HepG2 (cell line): ENCODE results near the gene NOSIP. TPM values are rescaled to one million over a fixed set of nuclear protein-coding genes. Genes with fewer than 3 reads are reported as not detected.

Experiments
- ATAD3A ChIP-seq: sonication (generic); formaldehyde crosslinking; IDR thresholded peaks from 2 replicates; pipeline ENCODE4 v1.4.0; 2020; ENCODE audit warnings: missing genetic modification reagents
- CHD2 ChIP-seq: IDR thresholded peaks from 2 replicates; pipeline ENCODE4 v1.6.1; 2011; ENCODE audit warnings: low read depth, low read length, improper control_type of control experiment
- JUNB ChIP-seq: sonication (generic); formaldehyde crosslinking; IDR thresholded peaks from 2 replicates; pipeline ENCODE4 v1.8.0; 2022; ENCODE audit warnings: missing genetic modification reagents, mild to moderate bottlenecking, borderline replicate concordance
- MZF1 ChIP-seq: sonication (generic); formaldehyde crosslinking; IDR thresholded peaks from 2 replicates; pipeline ENCODE4 v1.8.1; 2023; ENCODE audit warnings: mild to moderate bottlenecking, missing genetic modification reagents, borderline replicate concordance
- SOX5 ChIP-seq: IDR thresholded peaks from 2 replicates; pipeline ENCODE4 v1.6.1; 2016; ENCODE audit warnings: borderline replicate concordance
- THAP11 ChIP-seq: IDR thresholded peaks from 2 replicates; pipeline ENCODE4 v1.6.1; 2016; ENCODE audit warnings: missing biosample characterization, missing genetic modification reagents
- ZFYVE20 ChIP-seq: sonication (generic); formaldehyde crosslinking; IDR thresholded peaks from 2 replicates; pipeline ENCODE4 v1.8.0; 2023; ENCODE audit warnings: low read depth, mild to moderate bottlenecking, moderate library complexity, missing genetic modification reagents, borderline replicate concordance
- ZNF124 ChIP-seq: sonication (generic); formaldehyde crosslinking; IDR thresholded peaks from 2 replicates; pipeline ENCODE4 v1.4.0; 2020; ENCODE audit warnings: missing genetic modification reagents
- ZNF251 ChIP-seq: sonication (generic); formaldehyde crosslinking; IDR thresholded peaks from 2 replicates; pipeline ENCODE4 v1.9.0; 2021; ENCODE audit warnings: mild to moderate bottlenecking, missing genetic modification reagents
- ZNF556 ChIP-seq: sonication (generic); formaldehyde crosslinking; IDR thresholded peaks from 2 replicates; pipeline ENCODE4 v1.4.0; 2020; ENCODE audit warnings: mild to moderate bottlenecking, missing genetic modification reagents, borderline replicate concordance
- ZZZ3 ChIP-seq: sonication (generic); formaldehyde crosslinking; IDR thresholded peaks from 2 replicates; pipeline ENCODE4 v1.4.0; 2020; ENCODE audit warnings: missing genetic modification reagents, mild to moderate bottlenecking, borderline replicate concordance
- polyA plus RNA-seq, 8 experiments: library from polyadenylated mRNA; depleted of rRNA in 3 of 8; stranded (reverse) in 7 of 8; unstranded in 1 of 8; fragments of >200 nt; fragmentation: Illumina TruSeq in 4 of 8; extraction: Trizol in 4 of 8; gene quantifications; 2 replicates each; pipeline versions ENCODE4 v1.2.1 to v1.2.3, GENCODE V29; 2011 to 2016; ENCODE audit warnings: low read depth in 4 of 8, missing spikeins in 1 of 8, mixed read lengths in 1 of 8; ENCODE audit not compliant: insufficient read depth in 1 of 8
- total RNA-seq, 5 experiments: library from RNA; depleted of rRNA; stranded (reverse); fragments of >200 nt; fragmentation: Illumina TruSeq; extraction: Trizol; gene quantifications; 2 replicates each; pipeline ENCODE4 v1.2.3, GENCODE V29; 2016; ENCODE audit warnings: low read depth in 1 of 5
- TF ChIP-seq, protein P1 (sequence below): IDR thresholded peaks from 2 replicates; pipeline ENCODE4 v1.6.1; 2012; ENCODE audit warnings: low read depth, low read length, improper control_type of control experiment
- TF ChIP-seq, protein P2 (sequence below): sonication (generic); formaldehyde crosslinking; IDR thresholded peaks from 2 replicates; pipeline ENCODE4 v1.4.0; 2020; ENCODE audit warnings: mild to moderate bottlenecking, missing genetic modification reagents
- TF ChIP-seq, protein P3 (sequence below): sonication (generic); formaldehyde crosslinking; IDR thresholded peaks from 2 replicates; pipeline ENCODE4 v1.8.1; 2023; ENCODE audit warnings: mild to moderate bottlenecking, moderate library complexity, missing genetic modification reagents
- TF ChIP-seq, protein P4 (sequence below): sonication (generic); formaldehyde crosslinking; IDR thresholded peaks from 2 replicates; pipeline ENCODE4 v1.8.0; 2022; ENCODE audit warnings: mild to moderate bottlenecking, missing genetic modification reagents, moderate library complexity
- TF ChIP-seq, protein P5 (sequence below): sonication (generic); formaldehyde crosslinking; IDR thresholded peaks from 2 replicates; pipeline ENCODE4 v1.8.0; 2022; ENCODE audit warnings: missing genetic modification reagents, mild to moderate bottlenecking, inconsistent platforms, borderline replicate concordance
- TF ChIP-seq, protein P6 (sequence below): fragments of 450-650 bp; IDR thresholded peaks from 2 replicates; pipeline ENCODE4 v1.6.1; 2017; ENCODE audit warnings: mild to moderate bottlenecking

The NOSIP gene
- total and polyA plus RNA-seq, 2 of the 13 experiments (the other 11 are each of a cell fraction or from before 2014, with no cell fraction given) = 54.3 to 78.0 TPM

DNA sequence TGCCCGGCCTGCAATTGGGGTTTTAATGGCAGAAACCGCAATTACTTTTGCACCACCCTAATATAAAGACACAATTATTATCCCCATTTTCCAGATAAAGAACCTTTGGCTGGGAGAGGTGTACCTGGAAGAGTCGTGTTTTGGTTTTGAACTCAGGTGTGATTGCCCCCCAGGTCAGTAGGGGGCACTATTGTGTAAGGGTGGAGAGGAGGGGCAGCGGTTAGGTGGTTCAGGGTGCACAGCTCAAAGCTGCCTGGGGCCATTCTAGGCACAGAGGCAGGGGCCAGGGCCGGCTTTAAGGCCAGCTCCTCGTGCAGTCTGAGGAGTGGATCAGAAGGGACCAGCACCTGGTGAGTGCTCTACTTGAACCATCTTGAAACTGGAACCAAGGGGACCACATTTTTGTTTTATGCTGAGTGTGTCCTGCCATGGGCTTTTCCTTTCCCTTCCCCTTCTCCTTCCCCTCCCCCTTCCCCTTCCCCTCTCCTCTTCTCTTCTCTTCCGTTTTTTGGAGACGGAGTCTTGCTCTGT is 73.7 kb downstream of the NOSIP start (continued):
- TF ChIP-seq, protein P1, sequence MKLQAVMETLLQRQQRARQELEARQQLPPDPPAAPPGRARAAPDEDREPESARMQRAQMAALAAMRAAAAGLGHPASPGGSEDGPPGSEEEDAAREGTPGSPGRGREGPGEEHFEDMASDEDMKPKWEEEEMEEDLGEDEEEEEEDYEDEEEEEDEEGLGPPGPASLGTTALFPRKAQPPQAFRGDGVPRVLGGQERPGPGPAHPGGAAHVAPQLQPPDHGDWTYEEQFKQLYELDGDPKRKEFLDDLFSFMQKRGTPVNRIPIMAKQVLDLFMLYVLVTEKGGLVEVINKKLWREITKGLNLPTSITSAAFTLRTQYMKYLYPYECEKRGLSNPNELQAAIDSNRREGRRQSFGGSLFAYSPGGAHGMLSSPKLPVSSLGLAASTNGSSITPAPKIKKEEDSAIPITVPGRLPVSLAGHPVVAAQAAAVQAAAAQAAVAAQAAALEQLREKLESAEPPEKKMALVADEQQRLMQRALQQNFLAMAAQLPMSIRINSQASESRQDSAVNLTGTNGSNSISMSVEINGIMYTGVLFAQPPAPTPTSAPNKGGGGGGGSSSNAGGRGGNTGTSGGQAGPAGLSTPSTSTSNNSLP = no peak
- TF ChIP-seq ATAD3A (CRISPR knock-in tag) = no peak
- TF ChIP-seq, protein P2, sequence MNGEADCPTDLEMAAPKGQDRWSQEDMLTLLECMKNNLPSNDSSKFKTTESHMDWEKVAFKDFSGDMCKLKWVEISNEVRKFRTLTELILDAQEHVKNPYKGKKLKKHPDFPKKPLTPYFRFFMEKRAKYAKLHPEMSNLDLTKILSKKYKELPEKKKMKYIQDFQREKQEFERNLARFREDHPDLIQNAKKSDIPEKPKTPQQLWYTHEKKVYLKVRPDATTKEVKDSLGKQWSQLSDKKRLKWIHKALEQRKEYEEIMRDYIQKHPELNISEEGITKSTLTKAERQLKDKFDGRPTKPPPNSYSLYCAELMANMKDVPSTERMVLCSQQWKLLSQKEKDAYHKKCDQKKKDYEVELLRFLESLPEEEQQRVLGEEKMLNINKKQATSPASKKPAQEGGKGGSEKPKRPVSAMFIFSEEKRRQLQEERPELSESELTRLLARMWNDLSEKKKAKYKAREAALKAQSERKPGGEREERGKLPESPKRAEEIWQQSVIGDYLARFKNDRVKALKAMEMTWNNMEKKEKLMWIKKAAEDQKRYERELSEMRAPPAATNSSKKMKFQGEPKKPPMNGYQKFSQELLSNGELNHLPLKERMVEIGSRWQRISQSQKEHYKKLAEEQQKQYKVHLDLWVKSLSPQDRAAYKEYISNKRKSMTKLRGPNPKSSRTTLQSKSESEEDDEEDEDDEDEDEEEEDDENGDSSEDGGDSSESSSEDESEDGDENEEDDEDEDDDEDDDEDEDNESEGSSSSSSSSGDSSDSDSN (CRISPR knock-in tag) = no peak
- TF ChIP-seq JUNB = no peak
- TF ChIP-seq CHD2 = no peak
- TF ChIP-seq, protein P3, sequence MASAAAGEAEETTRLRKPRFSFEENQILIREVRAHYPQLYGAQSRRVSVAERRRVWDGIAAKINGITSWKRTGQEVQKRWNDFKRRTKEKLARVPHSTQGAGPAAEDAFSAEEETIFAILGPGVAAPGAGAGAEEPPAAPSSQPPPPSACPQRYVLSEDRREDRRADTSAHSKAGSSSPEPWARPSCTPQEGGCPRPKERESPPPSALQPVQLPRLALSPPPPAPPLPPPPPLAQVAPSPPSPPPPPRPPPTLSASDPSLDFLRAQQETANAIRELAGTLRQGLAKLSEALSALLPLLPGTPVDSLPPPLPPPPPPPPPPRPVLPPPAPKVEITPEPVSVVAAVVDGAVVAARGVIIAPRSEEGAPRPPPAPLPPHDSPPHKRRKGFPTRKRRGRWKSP = no peak
- no peak for TF ChIP-seq ZNF251 (CRISPR knock-in tag)
- no peak for TF ChIP-seq SOX5 (CRISPR knock-in tag)
- TF ChIP-seq ZNF124 (CRISPR knock-in tag) = no peak
- TF ChIP-seq THAP11 (CRISPR knock-in tag) = peak; percentile 37; the same call in 1 of the 2 replicates
- no peak for TF ChIP-seq ZNF556 (CRISPR knock-in tag)
- TF ChIP-seq, protein P4, sequence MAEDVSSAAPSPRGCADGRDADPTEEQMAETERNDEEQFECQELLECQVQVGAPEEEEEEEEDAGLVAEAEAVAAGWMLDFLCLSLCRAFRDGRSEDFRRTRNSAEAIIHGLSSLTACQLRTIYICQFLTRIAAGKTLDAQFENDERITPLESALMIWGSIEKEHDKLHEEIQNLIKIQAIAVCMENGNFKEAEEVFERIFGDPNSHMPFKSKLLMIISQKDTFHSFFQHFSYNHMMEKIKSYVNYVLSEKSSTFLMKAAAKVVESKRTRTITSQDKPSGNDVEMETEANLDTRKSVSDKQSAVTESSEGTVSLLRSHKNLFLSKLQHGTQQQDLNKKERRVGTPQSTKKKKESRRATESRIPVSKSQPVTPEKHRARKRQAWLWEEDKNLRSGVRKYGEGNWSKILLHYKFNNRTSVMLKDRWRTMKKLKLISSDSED (CRISPR knock-in tag) = no peak
- no peak for TF ChIP-seq ZFYVE20 (CRISPR knock-in tag)
- no peak for TF ChIP-seq MZF1
- TF ChIP-seq, protein P5, sequence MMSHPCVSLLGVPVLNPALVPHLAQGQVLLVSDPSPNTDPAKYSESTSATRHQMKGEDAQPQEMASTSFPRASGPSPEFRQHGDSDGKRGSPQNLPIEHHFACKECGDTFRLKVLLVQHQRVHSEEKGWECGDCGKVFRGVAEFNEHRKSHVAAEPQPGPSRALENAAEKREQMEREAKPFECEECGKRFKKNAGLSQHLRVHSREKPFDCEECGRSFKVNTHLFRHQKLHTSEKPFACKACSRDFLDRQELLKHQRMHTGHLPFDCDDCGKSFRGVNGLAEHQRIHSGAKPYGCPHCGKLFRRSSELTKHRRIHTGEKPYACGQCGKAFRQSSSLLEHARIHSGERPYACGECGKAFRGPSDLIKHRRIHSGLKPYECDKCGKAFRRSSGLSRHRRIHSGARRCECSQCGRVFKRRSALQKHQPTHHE (CRISPR knock-in tag) = no peak
- TF ChIP-seq ZZZ3 (CRISPR knock-in tag) = no peak
- TF ChIP-seq, protein P6, sequence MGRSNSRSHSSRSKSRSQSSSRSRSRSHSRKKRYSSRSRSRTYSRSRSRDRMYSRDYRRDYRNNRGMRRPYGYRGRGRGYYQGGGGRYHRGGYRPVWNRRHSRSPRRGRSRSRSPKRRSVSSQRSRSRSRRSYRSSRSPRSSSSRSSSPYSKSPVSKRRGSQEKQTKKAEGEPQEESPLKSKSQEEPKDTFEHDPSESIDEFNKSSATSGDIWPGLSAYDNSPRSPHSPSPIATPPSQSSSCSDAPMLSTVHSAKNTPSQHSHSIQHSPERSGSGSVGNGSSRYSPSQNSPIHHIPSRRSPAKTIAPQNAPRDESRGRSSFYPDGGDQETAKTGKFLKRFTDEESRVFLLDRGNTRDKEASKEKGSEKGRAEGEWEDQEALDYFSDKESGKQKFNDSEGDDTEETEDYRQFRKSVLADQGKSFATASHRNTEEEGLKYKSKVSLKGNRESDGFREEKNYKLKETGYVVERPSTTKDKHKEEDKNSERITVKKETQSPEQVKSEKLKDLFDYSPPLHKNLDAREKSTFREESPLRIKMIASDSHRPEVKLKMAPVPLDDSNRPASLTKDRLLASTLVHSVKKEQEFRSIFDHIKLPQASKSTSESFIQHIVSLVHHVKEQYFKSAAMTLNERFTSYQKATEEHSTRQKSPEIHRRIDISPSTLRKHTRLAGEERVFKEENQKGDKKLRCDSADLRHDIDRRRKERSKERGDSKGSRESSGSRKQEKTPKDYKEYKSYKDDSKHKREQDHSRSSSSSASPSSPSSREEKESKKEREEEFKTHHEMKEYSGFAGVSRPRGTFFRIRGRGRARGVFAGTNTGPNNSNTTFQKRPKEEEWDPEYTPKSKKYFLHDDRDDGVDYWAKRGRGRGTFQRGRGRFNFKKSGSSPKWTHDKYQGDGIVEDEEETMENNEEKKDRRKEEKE = no peak
